Gastrocnemius medialis (tissue), 4 donors: Measurements from ENCODE around the gene PRIM2.

Experiments
- CTCF ChIP-seq, 5 experiments: fragments of 450-650 bp in 3 of 5; fragments of 200-600 bp in 2 of 5; sonication (generic) in 2 of 5; IDR thresholded peaks in 4 of 5; conservative IDR thresholded peaks in 1 of 5; 1 replicate in 4 of 5; 2 replicates in 1 of 5; pipeline ENCODE4 v1.5.1; 2016 to 2019; ENCODE audit warnings: antibody characterized with exemption in 5 of 5, mild to moderate bottlenecking in 3 of 5, moderate library complexity in 3 of 5
- POLR2A ChIP-seq, 2 donors: fragments of 450-650 bp; IDR thresholded peaks; one replicate each; pipeline ENCODE4 v1.6.1; 2017; ENCODE audit warnings: antibody characterized with exemption in 2 of 2, mild to moderate bottlenecking in 2 of 2, moderate library complexity in 2 of 2

GRCh38 chr6:57313009-57313408, 4.4 kb upstream of the PRIM2 start:
- TF ChIP-seq POLR2A (IDR thresholded peaks at IDR 0.05) = no peak
- TF ChIP-seq CTCF (IDR thresholded peaks at IDR 0.05 in 4 of 5, conservative IDR thresholded peaks at IDR 0.05 in 1 of 5) = no peak
